Muscle layer of duodenum (tissue), 2 donors: Measurements from ENCODE around the gene POLR3E.
"Not testable (repeated sequence)": the region's sequence is repeated elsewhere in the genome, so short reads cannot be mapped to it uniquely, and the experiment has no call there.

Source experiments
- H3K27ac ChIP-seq: one replicate; pipeline ENCODE4 v1.7.0; 2013; ENCODE audit warnings: mild to moderate bottlenecking, low read length
- H3K27me3 ChIP-seq: one replicate; pipeline ENCODE4 v1.7.0; 2013; ENCODE audit warnings: low read depth, mild to moderate bottlenecking, control low read depth, low read length
- H3K36me3 ChIP-seq, 2 donors: one replicate each; pipeline ENCODE4 v1.7.0; 2013; ENCODE audit warnings: low read length in 2 of 2, control low read depth in 1 of 2, mild to moderate bottlenecking in 1 of 2; ENCODE audit not compliant: insufficient read depth in 2 of 2, control insufficient read depth in 1 of 2
- H3K4me1 ChIP-seq, 2 donors: one replicate each; pipeline ENCODE4 v1.7.0; 2013; ENCODE audit warnings: low read length in 2 of 2, mild to moderate bottlenecking in 2 of 2, control low read depth in 1 of 2, moderate library complexity in 1 of 2; ENCODE audit not compliant: insufficient read depth in 2 of 2, control insufficient read depth in 1 of 2
- H3K4me3 ChIP-seq, 2 donors: one replicate each; pipeline ENCODE4 v1.7.0; 2013; ENCODE audit warnings: low read length in 2 of 2, low read depth in 1 of 2, mild to moderate bottlenecking in 1 of 2
- H3K9me3 ChIP-seq, 2 donors: one replicate each; pipeline ENCODE4 v1.7.0; 2013; ENCODE audit warnings: low read length in 2 of 2, control low read depth in 1 of 2, mild to moderate bottlenecking in 1 of 2; ENCODE audit not compliant: control insufficient read depth in 1 of 2
- donor health status: healthy.

POLR3E gene

DNA sequence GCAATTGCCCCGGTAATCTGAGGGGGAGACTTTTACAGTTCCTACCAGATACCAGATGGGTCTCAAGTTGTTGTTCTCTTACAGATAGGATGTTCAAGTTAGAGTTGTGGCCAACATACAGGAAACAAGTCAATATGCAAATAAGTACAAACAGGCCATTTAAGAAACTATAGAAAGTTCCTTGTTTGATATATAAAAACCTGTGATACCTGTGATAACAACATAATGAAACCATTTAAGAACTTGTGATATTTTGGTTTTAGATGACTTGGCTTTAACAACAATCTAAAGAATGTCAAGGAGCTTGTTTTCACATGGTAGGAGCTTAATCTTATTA is 60.4 kb downstream of the POLR3E start:
- Histone ChIP-seq H3K27me3 (no peaks in the 10 kb centered on the region), H3K4me3 (no peak overlapping the region), H3K27ac (peak overlapping the region; percentile 40), H3K36me3 (peaks cover 4 to 7% of the 10 kb centered on the region in 2 donors), H3K4me1 (peaks cover 15 to 18% of the 10 kb centered on the region in 2 donors), H3K9me3 (no peaks in the 10 kb centered on the region)

DNA sequence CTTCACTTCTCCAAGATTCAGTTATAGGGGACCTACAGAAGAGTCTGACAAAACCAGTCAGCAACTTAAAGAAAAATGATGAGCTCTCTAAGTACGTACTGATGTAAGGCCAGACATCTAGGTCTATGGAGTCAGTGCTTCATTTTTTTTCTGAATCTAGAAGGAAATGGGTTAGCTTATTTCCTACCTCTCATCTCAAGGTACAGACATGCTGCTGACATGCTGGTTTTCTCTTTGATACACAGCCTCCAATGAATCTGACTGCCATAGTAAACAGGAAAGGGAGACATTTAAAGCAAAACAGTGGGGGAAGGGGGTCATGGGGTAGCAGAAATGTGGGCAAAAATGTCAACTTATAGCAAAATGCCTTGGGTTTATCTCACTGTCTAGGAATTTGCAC is 60.8 kb downstream of the POLR3E start:
- H3K4me3 ChIP-seq, result no peak overlapping the region
- peaks cover 4 to 11% of the 10 kb centered on the region in 2 donors for H3K36me3 ChIP-seq
- H3K4me1 ChIP-seq, result peaks cover 11 to 14% of the 10 kb centered on the region in 2 donors
- H3K27ac ChIP-seq, result peak overlapping the region; percentile 40
- H3K27me3 ChIP-seq, result no peaks in the 10 kb centered on the region
- H3K9me3 ChIP-seq, result no peaks in the 10 kb centered on the region

DNA sequence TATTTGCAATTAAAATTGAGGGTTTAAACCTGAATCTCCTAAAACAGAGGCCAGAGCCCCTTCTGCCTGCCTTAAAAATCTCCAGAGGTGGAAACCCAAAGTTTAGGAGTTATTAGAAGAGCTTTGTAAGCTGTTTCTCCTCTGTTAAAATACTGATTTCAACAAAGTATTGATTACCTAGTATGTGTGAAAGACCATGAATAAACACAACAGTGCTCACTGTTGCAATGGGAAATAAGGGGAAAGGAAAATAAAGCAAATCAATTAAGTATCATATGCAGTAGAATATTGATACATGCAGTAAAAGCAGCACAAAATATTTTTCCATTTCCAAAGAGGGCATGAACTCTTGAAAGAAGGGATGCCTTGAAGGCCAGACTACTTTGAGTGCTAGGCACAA is 62.5 kb downstream of the POLR3E start:
- no peaks in the 10 kb centered on the region for H3K9me3 ChIP-seq
- H3K4me3 ChIP-seq, result no peak overlapping the region
- H3K27me3 ChIP-seq, result no peaks in the 10 kb centered on the region
- H3K36me3 ChIP-seq, result peaks cover 8 to 17% of the 10 kb centered on the region in 2 donors
- no peaks in the 10 kb centered on the region for H3K4me1 ChIP-seq
- no peak overlapping the region for H3K27ac ChIP-seq

DNA sequence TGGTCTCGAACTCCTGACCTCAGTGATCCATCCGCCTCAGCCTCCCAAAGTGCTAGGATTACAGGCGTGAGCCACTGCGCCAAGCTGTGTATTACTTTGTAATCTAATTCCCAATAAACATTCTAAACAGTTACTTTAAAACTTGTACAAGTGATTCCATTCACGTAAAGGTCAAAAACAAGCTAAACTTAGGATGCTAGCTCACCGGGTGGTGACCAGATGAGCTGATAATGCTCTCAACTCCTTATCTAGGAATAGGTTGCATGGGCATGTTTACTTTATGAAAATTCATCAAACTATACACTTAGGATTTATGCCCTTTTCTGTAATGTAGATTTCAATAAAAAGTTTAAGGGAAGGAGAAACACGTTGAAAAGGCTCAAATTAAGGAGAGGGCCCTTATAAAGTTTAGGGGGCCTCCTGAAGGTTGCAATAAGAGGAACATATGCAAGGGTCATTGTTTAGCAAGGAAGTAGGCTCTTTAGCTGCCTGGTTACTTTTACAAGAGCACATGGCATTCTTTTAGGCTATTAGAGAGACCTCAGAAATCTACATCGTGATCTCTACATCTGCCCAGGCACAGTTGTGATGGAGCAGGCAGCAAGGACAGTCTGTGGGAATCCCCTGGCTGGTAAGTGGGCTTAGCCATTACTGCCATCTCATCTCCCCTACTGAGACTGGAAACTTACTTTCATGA is 63.9 kb downstream of the POLR3E start:
- no peaks in the 10 kb centered on the region for H3K4me1 ChIP-seq
- no peak overlapping the region for H3K27ac ChIP-seq

DNA sequence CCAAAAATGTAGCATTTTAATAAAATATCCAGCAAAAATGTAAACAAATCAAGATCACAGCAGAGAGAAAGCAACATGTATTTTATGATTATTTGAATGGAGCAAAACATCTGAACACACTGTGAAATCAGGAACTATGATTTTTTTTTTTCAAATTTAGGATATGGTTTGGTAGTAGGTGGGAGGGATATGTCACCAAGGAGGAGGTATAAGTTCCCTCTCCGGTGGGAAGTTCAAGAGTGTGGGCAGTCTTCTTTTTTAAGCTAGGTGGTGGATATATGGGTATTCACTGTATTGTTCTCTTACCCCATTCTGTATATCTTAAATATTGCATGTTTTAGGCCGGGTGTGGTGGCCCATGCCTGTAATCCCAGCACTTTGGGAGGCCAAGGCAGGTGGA is 67.0 kb downstream of the POLR3E start:
- peaks cover 8 to 17% of the 10 kb centered on the region in 2 donors for H3K36me3 ChIP-seq

More for the DNA sequence above, 63.9 kb downstream of the POLR3E start:
- no peaks in the 10 kb centered on the region for H3K9me3 ChIP-seq
- no peaks in the 10 kb centered on the region for H3K27me3 ChIP-seq
- no peak overlapping the region for H3K4me3 ChIP-seq
- H3K36me3 ChIP-seq, result peaks cover 8 to 17% of the 10 kb centered on the region in 2 donors

DNA sequence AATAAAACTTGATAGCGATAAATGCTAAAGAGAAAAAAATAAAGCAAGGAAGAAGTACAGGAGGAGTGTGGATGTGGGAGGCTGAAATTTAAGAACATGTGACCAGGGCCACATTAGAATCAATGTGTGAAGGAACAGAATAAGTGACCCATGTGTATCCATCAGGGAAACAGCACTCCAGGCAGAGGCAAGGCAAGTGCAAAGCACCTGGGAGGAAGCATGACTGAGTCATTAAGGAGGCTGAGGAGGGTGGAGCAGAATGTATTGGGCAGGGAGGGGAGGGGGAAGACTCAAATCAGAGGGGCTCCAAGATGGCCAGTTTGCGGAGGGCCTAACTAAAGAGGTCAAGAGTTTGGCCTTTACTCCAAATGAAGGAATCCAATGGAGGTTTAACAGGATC is 69.2 kb downstream of the POLR3E start:
- Histone ChIP-seq H3K27ac (no peak overlapping the region), H3K4me1 (peaks cover 10 to 11% of the 10 kb centered on the region in 2 donors), H3K27me3 (no peaks in the 10 kb centered on the region), H3K9me3 (no peaks in the 10 kb centered on the region), H3K4me3 (no peak overlapping the region), H3K36me3 (peaks cover 6 to 14% of the 10 kb centered on the region in 2 donors)

More for the DNA sequence above, 67.0 kb downstream of the POLR3E start:
- Histone ChIP-seq H3K4me1 (peaks cover 0 to 4% of the 10 kb centered on the region in 2 donors), H3K4me3 (no peak overlapping the region), H3K27ac (no peak overlapping the region), H3K27me3 (no peaks in the 10 kb centered on the region), H3K9me3 (no peaks in the 10 kb centered on the region)

DNA sequence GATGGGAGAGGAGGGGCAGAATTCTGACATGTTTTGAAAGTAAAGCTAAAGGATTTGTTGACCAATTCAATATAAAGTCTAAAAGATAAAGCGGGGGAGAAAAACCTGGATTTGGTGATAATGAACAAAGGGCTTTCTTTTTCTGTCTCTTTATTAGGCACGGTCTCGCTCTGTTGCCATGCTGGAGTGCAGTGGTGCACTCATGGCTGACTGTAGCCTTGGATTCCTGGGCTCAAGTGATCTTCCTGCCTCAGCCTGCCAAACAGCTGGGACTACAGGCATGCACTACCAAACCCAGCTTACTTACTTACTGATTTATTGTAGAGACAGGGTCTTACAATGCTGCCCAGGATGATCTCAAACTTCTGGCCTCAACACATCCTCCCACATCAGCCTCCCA is 69.7 kb downstream of the POLR3E start:
- Histone ChIP-seq H3K4me1 (peaks cover 11 to 15% of the 10 kb centered on the region in 2 donors), H3K27ac (no peak overlapping the region)

DNA sequence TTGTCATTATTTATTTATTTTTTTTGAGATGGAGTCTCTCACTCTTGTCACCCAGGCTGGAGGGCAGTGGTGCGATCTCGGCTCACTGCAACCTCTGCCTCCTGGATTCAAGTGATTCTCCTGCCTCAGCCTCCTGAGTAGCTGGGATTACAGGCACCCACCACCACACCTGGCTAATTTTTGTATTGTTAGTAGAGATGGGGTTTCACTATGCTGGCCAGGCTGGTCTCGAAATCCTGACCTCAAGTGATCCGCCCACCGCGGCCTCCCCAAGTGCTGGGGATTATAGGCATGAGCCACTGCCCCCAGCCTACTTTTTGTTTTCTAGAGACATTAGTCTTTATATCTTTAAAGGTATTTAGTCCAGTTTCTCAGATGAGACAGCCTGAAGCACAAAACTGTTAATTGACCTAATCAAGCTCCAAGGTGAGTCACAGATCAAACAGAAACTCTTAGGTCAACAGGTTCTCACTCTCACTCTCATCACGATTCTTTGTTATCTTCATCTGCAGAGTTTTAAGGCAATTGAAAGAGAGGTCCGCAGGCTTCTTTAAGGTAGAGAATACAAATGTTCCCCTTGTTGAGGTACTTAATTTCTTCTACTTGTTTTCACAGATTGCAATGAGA is 71.1 kb downstream of the POLR3E start:
- Histone ChIP-seq H3K27ac (peak overlapping the region; percentile 94), H3K4me1 (peaks cover 17 to 28% of the 10 kb centered on the region in 2 donors)

More for the DNA sequence above, 69.7 kb downstream of the POLR3E start:
- Histone ChIP-seq H3K4me3 (no peak overlapping the region), H3K36me3 (peaks cover 4 to 12% of the 10 kb centered on the region in 2 donors), H3K27me3 (no peaks in the 10 kb centered on the region), H3K9me3 (no peaks in the 10 kb centered on the region)

DNA sequence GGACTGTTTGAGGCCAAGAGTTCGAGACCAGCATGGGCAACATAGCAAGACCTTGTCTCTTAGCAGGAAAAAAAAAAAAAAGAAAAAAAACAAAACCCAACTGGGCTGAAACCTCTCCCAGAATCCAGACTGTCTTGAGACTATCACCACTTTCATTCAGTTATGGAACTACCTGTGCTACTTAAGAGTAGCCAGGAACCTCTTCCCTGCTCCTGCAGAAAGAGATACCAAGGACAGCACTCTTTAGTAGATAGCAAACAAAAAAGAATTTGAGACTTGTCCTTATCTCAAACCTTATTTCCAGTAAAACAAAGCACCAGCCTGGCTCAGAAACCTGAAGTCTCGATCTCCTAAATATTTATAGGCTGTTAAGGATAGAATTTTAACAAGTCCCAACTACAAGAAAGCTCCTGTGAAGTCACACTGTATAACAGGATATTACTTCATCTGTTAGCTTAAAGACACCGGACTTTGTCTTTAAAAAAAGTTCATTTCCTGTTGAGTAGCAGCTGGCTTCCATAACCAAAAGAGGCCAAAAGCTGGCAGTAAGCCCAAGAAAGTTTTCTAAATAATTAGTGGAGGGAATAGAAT is 72.1 kb downstream of the POLR3E start:
- H3K36me3 ChIP-seq, result no peaks in the 10 kb centered on the region
- peaks cover 17 to 28% of the 10 kb centered on the region in 2 donors for H3K4me1 ChIP-seq
- peak overlapping the region; percentile 94 for H3K27ac ChIP-seq
- no peaks in the 10 kb centered on the region for H3K9me3 ChIP-seq
- H3K27me3 ChIP-seq, result no peaks in the 10 kb centered on the region
- peak overlapping the region in 1 of 2 donors; percentile 17 for H3K4me3 ChIP-seq

More for the DNA sequence above, 71.1 kb downstream of the POLR3E start:
- H3K27me3 ChIP-seq, H3K9me3 ChIP-seq, H3K36me3 ChIP-seq, H3K4me3 ChIP-seq: not testable (repeated sequence)

DNA sequence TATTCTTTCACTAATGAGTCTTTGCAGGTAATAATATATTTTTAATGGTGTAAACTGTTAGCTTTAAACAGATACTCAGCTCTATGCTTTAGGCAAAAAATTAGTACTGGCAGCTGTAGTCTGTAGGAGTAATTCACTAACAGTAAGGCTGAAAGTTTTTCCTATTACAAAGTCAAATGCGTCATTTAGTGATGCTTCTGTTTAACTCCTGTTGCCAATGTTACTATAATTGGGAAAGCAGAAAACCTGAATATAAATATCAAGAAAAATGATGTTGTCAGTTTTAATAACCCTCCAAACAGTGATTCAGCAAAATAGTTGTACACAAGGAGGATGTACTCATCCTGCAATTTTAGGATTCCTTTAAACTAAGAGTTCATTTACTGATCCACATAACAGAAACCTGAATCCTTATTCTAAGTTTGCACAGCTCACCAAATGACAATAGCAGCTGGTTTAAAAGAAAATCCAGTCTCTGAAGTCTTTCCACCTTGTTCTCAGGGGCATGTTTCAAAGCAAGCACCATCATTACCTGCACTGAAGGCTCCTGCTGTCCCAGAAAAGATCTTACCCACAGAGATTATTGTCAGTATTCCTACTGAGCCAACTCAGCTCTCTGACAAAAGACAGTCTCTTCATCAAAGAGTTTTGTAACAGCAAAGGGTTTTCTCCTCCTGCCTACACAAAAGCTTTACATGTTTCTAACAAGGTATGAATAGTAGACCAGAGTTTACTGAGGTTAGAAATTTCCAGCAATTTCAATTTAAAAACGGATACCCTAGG is 73.0 kb downstream of the POLR3E start:
- Histone ChIP-seq H3K27me3 (no peaks in the 10 kb centered on the region), H3K4me3 (peak overlapping the region in 1 of 2 donors; percentile 17), H3K27ac (peak overlapping the region; percentile 94), H3K4me1 (peaks cover 18 to 31% of the 10 kb centered on the region in 2 donors), H3K9me3 (no peaks in the 10 kb centered on the region), H3K36me3 (no peaks in the 10 kb centered on the region)
